ENCODE results near the gene MCTS1.
"Not testable (repeated sequence)": the region's sequence is repeated elsewhere in the genome, so short reads cannot be mapped to it uniquely, and the experiment has no call there.

The MCTS1 gene

DNA sequence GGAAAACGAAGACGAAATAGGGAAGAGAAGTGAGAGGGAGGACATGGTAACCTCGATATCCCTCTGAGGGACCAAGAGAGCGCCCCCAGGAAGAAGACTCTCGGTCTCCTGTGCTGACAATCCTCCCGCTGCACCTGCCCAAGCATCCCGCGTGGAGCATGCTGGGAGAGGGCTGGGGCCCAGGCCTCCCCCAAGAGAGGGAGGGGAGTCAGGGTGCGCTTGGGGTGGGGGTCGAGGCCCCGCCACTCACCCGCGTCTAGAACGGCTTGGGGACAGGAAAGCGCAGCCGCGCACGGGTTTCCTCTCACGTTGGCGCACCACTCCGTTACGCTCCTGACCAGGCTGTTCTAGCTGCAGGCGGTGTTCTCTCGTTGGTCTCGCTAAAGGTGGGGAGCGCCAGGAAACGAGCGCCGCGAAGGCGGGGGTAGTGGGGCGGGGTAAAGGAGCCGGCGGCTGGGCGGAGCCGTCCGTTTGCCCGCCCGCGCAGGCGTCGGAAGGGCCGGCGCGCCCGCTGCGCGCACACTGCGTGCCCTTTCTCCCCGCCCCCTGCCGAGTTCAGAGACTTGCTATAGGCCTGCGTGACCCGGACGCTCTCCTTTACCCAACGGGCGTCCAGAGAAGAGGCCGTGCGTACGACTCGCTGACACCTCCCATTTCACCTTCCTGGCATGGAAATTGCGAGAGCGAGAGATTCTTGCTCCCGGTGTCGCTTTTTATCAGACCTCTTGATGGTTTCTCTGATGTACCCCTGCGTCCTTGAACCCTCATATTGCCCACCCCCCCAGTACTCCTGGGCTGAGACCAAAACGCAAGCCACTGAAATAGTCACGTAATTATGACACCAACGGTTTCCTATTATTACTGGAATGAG is 26.0 kb downstream of the MCTS1 start, which contains the start of gene C1GALT1C1:
Gene C1GALT1C1 (minus strand): TSS at position 388 of the 871 bp plus-strand sequence. CDS start 2,888 bp downstream, outside the sequence.
- peak; percentile 84 for DNase-seq (ENCODE audit: low spot score)

- no peak for DNase-seq (ENCODE audit: low spot score)
These were observed 34.7 kb downstream of the MCTS1 start for GRCh38 chrX:120638619-120639018.

- no peak for DNase-seq (ENCODE audit: low spot score)
These were observed 39.0 kb downstream of the MCTS1 start for GRCh38 chrX:120642871-120643270.

- no peak for DNase-seq (ENCODE audit: low spot score)
These were observed 43.2 kb downstream of the MCTS1 start for GRCh38 chrX:120647127-120647526.

- DNase-seq (ENCODE audit: low spot score), result not testable (repeated sequence)
These were observed 48.4 kb downstream of the MCTS1 start for GRCh38 chrX:120652256-120652655.

- no peak for DNase-seq (ENCODE audit: low spot score)
These were observed 49.1 kb downstream of the MCTS1 start for GRCh38 chrX:120653000-120653399.

GRCh38 chrX:120660637-120661036 is 56.7 kb downstream of the MCTS1 start:
- no peak for DNase-seq (ENCODE audit: low spot score)
